ENCODE measurements around the gene RPS4Y1.
"Not testable (repeated sequence)": the region's sequence is repeated elsewhere in the genome, so short reads cannot be mapped to it uniquely, and the experiment has no call there.

RPS4Y1 gene

GRCh38 chrY:2857068-2857467 lies 15.7 kb downstream of the RPS4Y1 start:
- H3K27ac ChIP-seq: no peak overlapping the region
- no peak for DNase-seq (ENCODE audit: low spot score)
- ChIA-PET POLR2A (ENCODE audit: low non-redundant PET) (no interaction called here), CTCF (no interaction called here)
- TF ChIP-seq, protein P1, sequence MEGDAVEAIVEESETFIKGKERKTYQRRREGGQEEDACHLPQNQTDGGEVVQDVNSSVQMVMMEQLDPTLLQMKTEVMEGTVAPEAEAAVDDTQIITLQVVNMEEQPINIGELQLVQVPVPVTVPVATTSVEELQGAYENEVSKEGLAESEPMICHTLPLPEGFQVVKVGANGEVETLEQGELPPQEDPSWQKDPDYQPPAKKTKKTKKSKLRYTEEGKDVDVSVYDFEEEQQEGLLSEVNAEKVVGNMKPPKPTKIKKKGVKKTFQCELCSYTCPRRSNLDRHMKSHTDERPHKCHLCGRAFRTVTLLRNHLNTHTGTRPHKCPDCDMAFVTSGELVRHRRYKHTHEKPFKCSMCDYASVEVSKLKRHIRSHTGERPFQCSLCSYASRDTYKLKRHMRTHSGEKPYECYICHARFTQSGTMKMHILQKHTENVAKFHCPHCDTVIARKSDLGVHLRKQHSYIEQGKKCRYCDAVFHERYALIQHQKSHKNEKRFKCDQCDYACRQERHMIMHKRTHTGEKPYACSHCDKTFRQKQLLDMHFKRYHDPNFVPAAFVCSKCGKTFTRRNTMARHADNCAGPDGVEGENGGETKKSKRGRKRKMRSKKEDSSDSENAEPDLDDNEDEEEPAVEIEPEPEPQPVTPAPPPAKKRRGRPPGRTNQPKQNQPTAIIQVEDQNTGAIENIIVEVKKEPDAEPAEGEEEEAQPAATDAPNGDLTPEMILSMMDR (conservative IDR thresholded peaks at IDR 0.05; ENCODE audit: low read depth): no peak

GRCh38 chrY:2857686-2858085 lies 16.3 kb downstream of the RPS4Y1 start:
- TF ChIP-seq, protein P1 (conservative IDR thresholded peaks at IDR 0.05; ENCODE audit: low read depth): no peak
- ChIA-PET POLR2A (ENCODE audit: low non-redundant PET) (no interaction called here), CTCF (no interaction called here)
- DNase-seq (ENCODE audit: low spot score): no peak
- no peak overlapping the region for H3K27ac ChIP-seq

DNA sequence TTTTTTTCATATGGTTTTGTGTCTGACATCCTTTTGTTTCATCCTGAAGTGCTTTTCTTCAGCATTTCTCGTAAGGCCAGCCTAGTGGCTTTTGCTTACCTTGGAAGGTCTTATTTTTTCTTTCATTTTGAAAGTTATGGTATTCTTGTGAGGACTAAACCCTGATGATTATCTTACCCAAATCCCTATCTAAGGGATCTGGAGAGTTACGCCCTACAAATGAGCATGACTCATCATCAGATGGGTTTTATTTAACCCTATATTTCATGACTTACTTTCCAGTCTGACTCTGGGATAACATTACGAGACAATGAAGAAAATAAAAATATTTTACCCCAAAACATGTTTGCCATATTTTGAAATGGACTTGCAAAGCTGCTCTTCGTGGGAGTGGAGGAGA lies 18.4 kb downstream of the RPS4Y1 start:
- no peak for DNase-seq (ENCODE audit: low spot score)
- no peak overlapping the region for H3K27ac ChIP-seq
- ChIA-PET CTCF (no interaction called here), POLR2A (ENCODE audit: low non-redundant PET) (no interaction called here)
- TF ChIP-seq, protein P1 (conservative IDR thresholded peaks at IDR 0.05; ENCODE audit: low read depth): no peak

DNA sequence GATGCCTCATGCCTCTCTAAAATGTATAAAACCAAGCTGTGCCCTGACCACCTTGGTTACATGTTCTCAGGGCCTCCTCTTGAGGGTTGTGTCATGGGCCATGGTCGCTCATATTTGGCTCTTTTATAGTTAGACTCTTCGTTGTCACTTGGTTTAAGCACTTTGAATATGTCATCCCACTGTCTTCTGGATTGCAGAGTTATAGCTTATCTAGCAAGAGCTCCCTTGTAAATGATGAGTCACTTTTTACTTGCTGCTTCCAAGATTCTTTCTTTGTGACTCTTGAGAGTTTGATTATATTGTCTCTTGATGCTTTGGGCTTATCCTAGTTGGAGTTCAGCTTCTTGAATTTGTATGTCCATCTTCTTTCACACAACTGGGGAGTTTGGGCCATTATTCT lies 19.1 kb downstream of the RPS4Y1 start:
- ChIA-PET POLR2A (ENCODE audit: low non-redundant PET) (no interaction called here), CTCF (no interaction called here)
- H3K27ac ChIP-seq: no peak overlapping the region
- TF ChIP-seq, protein P1 (conservative IDR thresholded peaks at IDR 0.05; ENCODE audit: low read depth): no peak
- no peak for DNase-seq (ENCODE audit: low spot score)

DNA sequence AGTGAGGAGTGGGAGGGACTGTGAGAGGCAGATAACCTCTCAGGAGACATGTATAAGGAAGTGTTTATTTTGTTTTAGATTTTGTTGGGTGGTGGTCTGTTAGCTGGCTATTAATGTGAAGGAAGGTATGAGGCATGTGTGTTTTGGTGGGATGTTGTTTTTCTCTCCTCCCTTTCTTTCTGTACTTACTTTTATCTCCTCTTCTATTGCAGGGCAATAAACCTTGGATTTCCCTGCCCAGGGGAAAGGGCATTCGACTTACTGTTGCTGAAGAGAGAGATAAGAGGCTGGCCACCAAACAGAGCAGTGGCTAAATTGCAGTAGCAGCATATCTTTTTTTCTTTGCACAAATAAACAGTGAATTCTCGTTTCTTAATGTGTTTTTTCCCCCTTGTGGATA lies 25.2 kb downstream of the RPS4Y1 start:
- POLR2A ChIA-PET (ENCODE audit: low non-redundant PET): no interaction called here
- no peak for DNase-seq (ENCODE audit: low spot score)
- CTCF ChIA-PET: no interaction called here
- H3K27ac ChIP-seq: no peak overlapping the region
- TF ChIP-seq, protein P1 (conservative IDR thresholded peaks at IDR 0.05; ENCODE audit: low read depth): no peak

DNA sequence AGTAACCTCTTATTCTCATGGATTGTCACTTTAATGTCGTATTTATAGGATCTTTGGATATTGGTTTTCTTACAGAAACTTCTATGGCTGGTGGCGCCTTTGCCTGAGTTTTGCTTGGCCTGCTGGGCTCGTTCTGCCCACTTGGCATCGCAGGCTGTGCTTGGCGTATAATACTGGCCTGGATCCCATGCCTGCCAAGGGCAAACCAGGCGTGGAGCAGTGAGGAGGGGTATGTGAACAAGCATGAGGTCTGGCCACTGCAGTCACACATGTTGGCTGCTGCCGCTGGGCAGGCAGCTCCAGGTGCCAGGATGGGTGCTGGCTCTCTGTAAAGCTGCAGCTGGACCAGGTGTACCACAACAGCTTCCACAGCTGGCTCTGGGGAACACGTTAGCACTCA lies 26.1 kb downstream of the RPS4Y1 start:
- TF ChIP-seq, protein P1 (conservative IDR thresholded peaks at IDR 0.05; ENCODE audit: low read depth): no peak
- POLR2A ChIA-PET (ENCODE audit: low non-redundant PET): no interaction called here

GRCh38 chrY:2868035-2868607 lies 26.7 kb downstream of the RPS4Y1 start:
- no peak for DNase-seq (ENCODE audit: low spot score)
- ChIA-PET POLR2A (ENCODE audit: low non-redundant PET) (no interaction called here), CTCF (no interaction called here)
- TF ChIP-seq, protein P1 (conservative IDR thresholded peaks at IDR 0.05; ENCODE audit: low read depth): no peak
- no peak overlapping the region for H3K27ac ChIP-seq

More for the DNA sequence above, 26.1 kb downstream of the RPS4Y1 start:
- H3K27ac ChIP-seq: no peak overlapping the region
- CTCF ChIA-PET: no interaction called here
- no peak for DNase-seq (ENCODE audit: low spot score)

- DNase-seq (ENCODE audit: low spot score); CTCF ChIA-PET; POLR2A ChIA-PET (ENCODE audit: low non-redundant PET); H3K27ac ChIP-seq: not testable (repeated sequence)
Observed at GRCh38 chrY:2872234-2872633, 30.8 kb downstream of the RPS4Y1 start.

Measured in RWPE1 (cell line).